NCI-H2196 treated with DMSO at 0.1 percent for 48 hours (cell line): ENCODE measurements around the gene CMTM6.
A peak's percentile ranks its signal among the peaks of the same experiment; 100 is the strongest.
"Not testable (repeated sequence)": the region's sequence is repeated elsewhere in the genome, so short reads cannot be mapped to it uniquely, and the experiment has no call there.

Experiments used
- DNase-seq: peaks from one replicate; lab custom pipeline; 2025; ENCODE audit not compliant: unreplicated experiment; lab: John Stamatoyannopoulos, UW

The CMTM6 gene

GRCh38 chr3:32467333-32468070, 35.1 kb downstream of the CMTM6 start:
- peak; percentile 21 for DNase-seq

GRCh38 chr3:32466808-32467207, 35.8 kb downstream of the CMTM6 start:
- not testable (repeated sequence) for DNase-seq

DNA sequence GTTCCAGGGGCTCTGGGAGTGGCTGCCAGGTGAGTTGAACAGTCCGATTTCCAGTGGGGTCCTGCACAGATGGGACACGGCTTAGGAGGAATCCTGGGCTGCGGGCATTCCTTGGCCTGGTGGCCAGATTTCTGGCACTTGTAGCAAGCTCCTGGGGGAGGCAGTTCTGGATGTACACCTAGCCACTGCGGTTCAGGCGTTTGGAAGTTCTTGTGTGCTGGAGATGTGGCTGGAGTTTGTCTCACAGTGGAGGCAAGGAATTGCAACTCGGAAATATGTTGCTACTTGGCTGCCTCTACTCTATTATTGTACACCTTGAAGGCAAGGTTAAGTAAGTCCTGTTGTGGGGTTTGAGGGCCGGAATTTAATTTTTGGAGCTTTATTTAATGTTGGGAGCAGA, 37.9 kb downstream of the CMTM6 start:
- DNase-seq = not testable (repeated sequence)

DNA sequence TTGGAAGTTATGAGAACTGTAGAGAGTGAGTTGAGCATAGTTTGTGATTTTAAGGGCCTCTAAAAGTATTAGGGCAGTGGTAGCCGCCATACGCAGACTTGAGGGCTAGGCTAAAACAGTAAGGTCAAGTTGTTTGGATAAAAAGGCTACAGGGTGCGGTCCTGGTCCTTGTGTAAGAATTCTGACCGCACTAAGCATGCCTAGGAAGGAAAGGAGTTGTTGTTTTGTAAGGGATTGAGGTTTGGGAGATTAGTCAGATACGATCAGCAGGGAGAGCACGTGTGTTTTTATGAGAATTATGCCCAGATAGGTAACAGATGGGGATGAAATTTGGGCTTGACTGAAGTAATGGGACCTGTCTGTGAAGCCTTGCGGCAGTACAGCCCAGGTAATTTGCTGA, 39.2 kb downstream of the CMTM6 start:
- not testable (repeated sequence) for DNase-seq

DNA sequence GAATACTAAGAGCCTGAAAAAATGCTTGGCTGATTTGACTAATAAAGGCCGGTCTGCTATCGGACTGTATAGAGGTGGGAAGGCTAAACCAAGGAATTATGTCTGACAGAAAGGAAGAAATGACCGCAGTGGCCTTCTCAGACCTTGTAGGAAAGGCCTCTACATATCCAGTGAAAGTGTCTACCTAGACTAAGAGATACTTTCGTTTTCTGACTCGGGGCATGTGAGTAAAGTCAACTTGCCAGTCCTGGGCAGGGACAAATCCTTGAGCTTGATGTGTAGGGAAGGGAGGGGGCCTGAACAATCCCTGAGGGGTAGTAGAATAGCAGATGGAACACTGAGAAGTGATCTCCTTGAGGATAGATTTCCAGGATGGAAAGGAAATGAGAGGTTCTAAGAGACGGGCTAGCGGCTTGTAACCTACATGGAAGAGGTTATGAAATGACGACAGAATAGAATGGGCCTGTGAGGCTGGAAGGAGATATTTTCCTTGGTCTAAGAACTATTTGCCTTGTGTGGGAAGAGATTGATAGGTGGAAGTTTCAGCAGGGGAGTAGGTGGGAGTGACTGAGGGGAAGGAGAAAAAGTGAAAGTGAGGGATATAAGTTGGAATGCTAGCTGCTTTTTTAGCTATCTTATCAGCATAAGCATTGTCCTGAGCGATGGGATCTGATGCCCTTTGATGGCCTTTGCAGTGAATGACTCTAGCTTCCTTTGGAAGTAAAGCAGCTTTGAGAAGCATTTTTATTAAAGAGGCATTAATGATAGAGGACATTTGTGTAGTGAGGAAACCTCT, 40.3 kb downstream of the CMTM6 start:
- not testable (repeated sequence) for DNase-seq

DNA sequence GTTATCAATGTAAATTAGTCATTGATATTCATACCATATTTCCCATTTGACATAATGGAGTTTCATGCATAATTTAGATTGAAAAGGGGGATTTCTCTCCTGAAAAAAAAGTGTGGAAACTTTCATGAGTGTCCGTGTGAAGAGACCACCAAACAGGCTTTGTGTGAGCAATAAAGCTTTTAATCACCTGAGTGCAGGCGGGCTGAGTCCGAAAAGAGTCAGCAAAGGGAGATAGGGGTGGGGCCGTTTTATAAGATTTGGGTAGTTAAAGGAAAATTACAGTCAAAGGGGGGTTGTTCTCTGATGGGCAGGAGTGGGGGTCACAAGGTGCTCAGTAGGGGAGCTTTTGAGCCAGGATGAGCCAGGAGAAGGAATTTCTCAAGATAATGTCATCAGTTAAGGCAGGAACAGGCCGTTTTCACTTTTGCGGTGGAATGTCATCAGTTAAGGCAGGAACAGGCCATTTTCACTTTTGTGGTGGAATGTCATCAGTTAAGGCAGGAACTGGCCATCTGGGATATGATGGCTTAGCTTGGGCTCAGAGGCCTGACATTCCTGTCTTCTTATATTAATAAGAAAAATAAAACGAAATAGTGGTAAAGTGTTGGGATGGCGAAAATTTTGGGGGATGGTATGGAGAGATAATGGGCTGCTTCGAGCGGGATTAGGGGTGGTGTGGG, 41.7 kb downstream of the CMTM6 start:
- not testable (repeated sequence) for DNase-seq

GRCh38 chr3:32460031-32460749, 42.5 kb downstream of the CMTM6 start:
- no peak for DNase-seq

- no peak for DNase-seq
These were observed 43.2 kb downstream of the CMTM6 start for GRCh38 chr3:32459450-32459849.

DNA sequence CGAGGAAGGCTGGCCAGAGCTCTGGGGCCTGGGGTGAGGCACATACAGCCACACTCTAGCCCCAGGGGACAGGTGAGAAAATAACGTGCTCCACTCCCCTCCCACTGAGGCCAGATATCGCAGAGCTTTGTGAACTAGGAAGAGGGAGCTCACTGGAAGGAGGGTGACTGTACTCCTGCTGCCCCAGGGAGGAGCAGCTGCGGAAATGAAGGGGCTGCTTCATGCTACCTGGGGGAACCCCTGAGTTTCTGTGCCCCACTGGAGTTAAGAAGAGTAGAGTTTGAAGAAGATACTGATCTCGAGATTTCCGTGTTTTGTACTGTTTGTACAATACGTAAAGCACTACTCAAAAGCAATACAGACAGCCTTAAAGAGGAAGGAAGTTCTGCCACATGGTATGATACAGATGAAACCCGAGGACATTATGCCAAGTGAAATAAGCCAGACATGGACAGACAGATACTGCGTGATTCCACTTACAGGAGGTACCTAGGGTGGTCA, 44.6 kb downstream of the CMTM6 start:
- DNase-seq = no peak

- DNase-seq = no peak
These were observed 46.1 kb downstream of the CMTM6 start for GRCh38 chr3:32456429-32457130.

DNA sequence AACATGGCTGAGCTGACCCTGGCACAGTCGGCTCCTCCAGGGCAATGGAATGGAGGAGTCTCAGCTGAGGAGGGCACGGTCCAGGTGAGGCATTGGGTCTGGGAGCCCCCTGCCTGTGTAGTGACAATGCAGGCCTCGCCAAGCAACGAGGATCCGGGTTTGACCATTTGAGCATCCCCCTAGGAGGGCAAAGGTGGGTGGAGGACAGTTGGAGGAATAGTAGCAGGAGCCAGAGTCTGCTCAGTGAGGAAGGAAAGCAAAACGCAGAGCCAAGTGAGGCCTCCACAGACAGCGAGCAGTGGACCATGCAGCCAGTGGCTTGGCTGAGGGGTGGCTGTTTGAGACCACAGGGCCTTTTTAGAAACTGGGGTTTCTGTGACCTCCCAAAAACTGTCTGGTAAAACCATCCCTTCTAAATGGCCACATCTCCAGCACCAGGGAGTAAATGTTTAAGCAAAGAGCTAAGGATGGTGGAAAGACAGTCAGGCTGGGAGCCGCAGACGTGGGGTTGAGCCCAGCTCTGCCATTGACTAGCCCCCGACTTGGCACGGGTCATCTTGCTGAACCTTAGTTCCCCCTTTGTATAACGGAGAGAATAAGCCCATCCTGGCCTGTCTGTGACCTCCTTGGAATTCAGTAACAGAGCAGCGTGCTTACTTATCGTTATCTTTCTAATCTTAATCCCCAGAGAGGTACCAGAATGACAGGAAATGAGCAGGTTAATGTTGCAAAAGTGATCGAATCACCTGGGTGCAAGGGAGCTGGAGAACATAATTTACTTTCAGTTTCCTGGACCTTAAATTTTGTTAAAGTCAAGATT, 46.8 kb downstream of the CMTM6 start:
- no peak for DNase-seq

GRCh38 chr3:32454731-32455608, 47.7 kb downstream of the CMTM6 start:
- no peak for DNase-seq

GRCh38 chr3:32454111-32454510, 48.5 kb downstream of the CMTM6 start:
- no peak for DNase-seq

DNA sequence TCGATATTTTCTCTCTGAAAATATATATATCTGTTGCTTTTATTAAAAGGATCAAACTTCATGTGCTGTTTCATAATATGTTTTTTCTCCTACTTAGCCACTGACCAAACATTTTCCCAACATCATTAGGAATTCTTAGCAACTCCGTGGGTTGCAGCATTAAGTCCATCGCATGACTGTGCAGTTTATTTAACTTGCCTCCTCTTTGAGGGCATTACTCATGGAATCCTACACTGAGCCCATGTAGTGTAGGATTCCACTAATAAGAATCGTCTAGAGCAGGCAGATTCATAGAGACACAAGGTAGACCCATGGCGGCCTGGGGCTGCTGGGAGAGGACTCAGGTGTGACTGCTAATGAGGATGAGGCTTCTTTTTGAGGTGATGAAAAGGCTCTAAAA, 49.3 kb downstream of the CMTM6 start:
- DNase-seq = no peak

DNA sequence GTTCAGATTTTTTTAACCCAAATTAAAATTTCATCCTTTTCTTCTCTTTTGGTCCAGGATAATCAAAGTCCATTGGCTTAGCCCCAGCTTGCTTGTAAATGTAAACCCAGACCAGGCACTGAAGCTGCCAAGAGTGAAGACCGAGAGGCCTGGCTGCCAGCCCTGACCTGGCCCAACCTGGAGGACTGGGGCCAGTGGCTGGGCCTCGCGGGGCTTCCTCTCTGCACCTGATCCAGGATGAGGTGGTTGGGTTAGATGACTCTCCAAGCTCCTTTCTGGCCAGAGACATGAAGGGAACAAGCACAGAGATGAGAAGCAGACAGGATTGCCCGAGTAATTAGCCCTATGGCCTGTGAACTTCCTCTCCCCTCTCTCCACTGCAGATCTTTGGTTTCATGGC, 50.6 kb downstream of the CMTM6 start:
- no peak for DNase-seq

GRCh38 chr3:32450992-32451659, 51.5 kb downstream of the CMTM6 start:
- no peak for DNase-seq

GRCh38 chr3:32450426-32450825, 52.2 kb downstream of the CMTM6 start:
- DNase-seq = no peak

- no peak for DNase-seq
These were observed 53.0 kb downstream of the CMTM6 start for GRCh38 chr3:32449691-32450090.
